MM.1S (cell line): ENCODE data around the gene SELL.

Experiments
- DNase-seq: peaks from one replicate; pipeline ENCODE4 v3.0.0-alpha.2; 2015
- H2AFZ ChIP-seq: fragments of 300-600 bp; sonication (generic); 2 replicates; pipeline ENCODE4 v1.6.0; 2016; ENCODE audit warnings: antibody characterized with exemption, low read length
- H3F3A ChIP-seq: fragments of 300-600 bp; sonication (generic); 2 replicates; pipeline ENCODE4 v1.6.1; 2016; ENCODE audit warnings: mild to moderate bottlenecking, antibody characterized with exemption, low read length, moderate library complexity, mixed read lengths; ENCODE audit not compliant: insufficient read depth
- H3K27ac ChIP-seq: fragments of 300-600 bp; sonication (generic); 2 replicates; pipeline ENCODE4 v1.5.1; 2016; ENCODE audit warnings: mild to moderate bottlenecking, low read length
- H3K27me3 ChIP-seq: fragments of 300-600 bp; sonication (generic); replicated peaks from 2 replicates; pipeline ENCODE4 v1.6.0; 2016; ENCODE audit warnings: low read length; ENCODE audit not compliant: insufficient read depth
- H3K36me3 ChIP-seq: fragments of 300-600 bp; sonication (generic); replicated peaks from 2 replicates; pipeline ENCODE4 v1.6.1; 2016; ENCODE audit warnings: mild to moderate bottlenecking, low read length, mixed read lengths; ENCODE audit not compliant: insufficient read depth
- H3K4me1 ChIP-seq: fragments of 300-600 bp; sonication (generic); 2 replicates; pipeline ENCODE4 v1.6.1; 2016; ENCODE audit warnings: low read length, mixed read lengths
- H3K4me2 ChIP-seq: fragments of 300-600 bp; sonication (generic); 2 replicates; pipeline ENCODE4 v1.6.0; 2016; ENCODE audit warnings: low read depth, low read length
- H3K4me3 ChIP-seq: fragments of 300-600 bp; sonication (generic); 2 replicates; pipeline ENCODE4 v1.5.1; 2016; ENCODE audit warnings: low read length, mixed read lengths
- H3K79me2 ChIP-seq: fragments of 300-600 bp; sonication (generic); 2 replicates; pipeline ENCODE4 v1.6.1; 2016; ENCODE audit warnings: mixed run types, low read length, mixed read lengths
- H3K9ac ChIP-seq: fragments of 300-600 bp; sonication (generic); 2 replicates; pipeline ENCODE4 v1.6.1; 2016; ENCODE audit warnings: low read length, mixed read lengths
- H3K9me2 ChIP-seq: fragments of 300-600 bp; sonication (generic); replicated peaks from 2 replicates; pipeline ENCODE4 v1.6.1; 2016; ENCODE audit warnings: mild to moderate bottlenecking, low read length, mixed read lengths; ENCODE audit not compliant: insufficient read depth
- H3K9me3 ChIP-seq: fragments of 300-600 bp; sonication (generic); replicated peaks from 2 replicates; pipeline ENCODE4 v1.6.1; 2016; ENCODE audit warnings: mild to moderate bottlenecking, low read length, mixed read lengths; ENCODE audit not compliant: insufficient read depth
- H4K20me1 ChIP-seq: fragments of 300-600 bp; sonication (generic); 2 replicates; pipeline ENCODE4 v1.6.1; 2016; ENCODE audit warnings: mild to moderate bottlenecking, low read length, moderate library complexity, mixed read lengths; ENCODE audit not compliant: insufficient read depth
- CTCF ChIP-seq: fragments of 300-600 bp; sonication (generic); IDR thresholded peaks from 2 replicates; pipeline ENCODE4 v1.5.1; 2016; ENCODE audit warnings: antibody characterized with exemption, low read length, mixed read lengths
- EZH2 ChIP-seq: fragments of 300-600 bp; sonication (generic); optimal IDR thresholded peaks from 2 replicates; pipeline ENCODE3; 2017; ENCODE audit warnings: low read depth, mild to moderate bottlenecking, antibody characterized with exemption, low read length, mixed read lengths
- EZH2phosphoT487 ChIP-seq: fragments of 300-600 bp; sonication (generic); IDR thresholded peaks from 2 replicates; pipeline ENCODE4 v1.6.1; 2018; ENCODE audit warnings: antibody characterized with exemption, low read length

SELL gene

DNA sequence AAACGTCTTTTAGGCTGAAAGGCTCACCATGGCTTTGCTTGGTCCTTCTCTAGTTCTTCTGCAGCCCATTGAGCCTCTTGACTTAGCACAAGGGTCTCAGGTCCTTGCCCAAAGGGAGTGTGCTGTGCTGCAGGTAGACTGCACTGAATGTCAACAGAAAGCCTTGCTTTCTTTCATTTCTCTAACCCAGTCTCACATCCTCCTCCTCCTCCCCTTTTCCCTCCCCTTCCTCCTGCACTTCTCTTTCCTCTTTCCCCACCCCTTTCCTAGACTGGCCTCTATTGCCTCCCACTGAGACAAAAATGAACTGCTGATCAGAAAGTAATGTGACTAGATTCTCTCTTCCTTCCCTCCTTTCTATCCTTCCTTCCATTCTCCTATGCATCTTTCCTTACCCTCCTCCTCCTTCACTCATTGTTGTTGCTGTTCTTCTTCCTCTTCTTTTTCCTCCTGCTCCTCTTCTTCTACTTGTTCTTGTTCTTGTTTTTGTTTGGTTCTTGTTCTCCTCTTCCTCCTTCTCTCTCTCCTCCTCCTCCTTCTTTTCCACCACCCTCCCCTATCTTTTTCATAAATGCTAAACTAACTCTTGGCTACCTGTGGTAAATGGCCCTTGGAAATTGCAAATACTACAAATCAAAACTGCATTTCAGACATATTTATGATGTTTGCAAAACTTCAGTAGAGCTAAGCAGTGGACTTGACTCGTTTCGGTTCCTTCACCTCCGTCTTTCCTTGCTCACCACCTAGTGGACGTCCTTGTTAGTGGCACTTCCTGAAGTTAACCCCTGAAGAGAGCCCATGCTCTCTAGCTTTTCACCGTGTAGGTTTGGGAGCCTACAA, at the start of gene SELL:
TSS of gene SELL (minus strand) at position 152 of the 840 bp plus-strand sequence. CDS start at position 30, 122 bp downstream.
- Histone ChIP-seq H3K4me1 (peaks cover 3% of the 10 kb centered on the region; the same call in 1 of the 2 replicates), H3K27ac (peak within 1 kb of the TSS; percentile 25; the same call in 1 of the 2 replicates), H4K20me1 (no peaks in the 10 kb centered on the region), H3K36me3 (no peaks in the 10 kb centered on the region), H3K79me2 (no peaks in the 10 kb centered on the region), H3F3A (peaks cover 12% of the 10 kb centered on the region), H3K27me3 (no peaks in the 10 kb centered on the region), H3K9me2 (no peaks in the 10 kb centered on the region), H3K4me2 (peak within 1 kb of the TSS; percentile 81), H3K4me3 (peak within 1 kb of the TSS; percentile 60), H2AFZ (peak within 1 kb of the TSS; percentile 93), H3K9ac (peak within 1 kb of the TSS; percentile 21; the same call in 1 of the 2 replicates), H3K9me3 (no peaks in the 10 kb centered on the region)
- peak; percentile 90 for DNase-seq
- TF ChIP-seq CTCF (peak; percentile 95), EZH2 (no peak)

DNA sequence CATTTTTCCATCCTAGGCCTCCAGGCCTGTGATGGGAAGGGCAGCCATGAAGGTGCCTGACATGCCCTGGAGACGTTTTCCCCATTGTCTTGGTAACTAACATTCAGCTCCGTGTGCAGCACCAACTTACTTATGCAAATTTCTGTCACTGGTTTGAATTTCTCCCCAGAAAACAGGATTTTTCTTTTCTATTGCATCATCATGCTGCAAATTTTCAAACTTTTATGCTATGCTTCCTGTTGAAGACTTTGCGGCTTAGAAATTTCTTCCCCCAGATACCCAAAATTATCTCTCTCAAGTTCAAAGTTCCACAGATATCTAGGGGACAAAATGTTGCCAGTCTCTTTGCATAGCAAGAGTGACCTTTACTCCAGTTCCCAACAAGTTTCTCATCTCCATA, 47.6 kb upstream of the SELL start:
- Histone ChIP-seq H3K9me3 (no peaks in the 10 kb centered on the region), H3F3A (no peaks in the 10 kb centered on the region), H3K4me1 (no peaks in the 10 kb centered on the region), H3K36me3 (no peaks in the 10 kb centered on the region), H4K20me1 (no peaks in the 10 kb centered on the region; the same call in 1 of the 2 replicates), H3K27ac (no peak overlapping the region), H3K4me3 (no peak overlapping the region), H3K4me2 (no peak overlapping the region), H3K27me3 (no peaks in the 10 kb centered on the region), H3K9ac (no peak overlapping the region), H2AFZ (no peak overlapping the region), H3K79me2 (no peaks in the 10 kb centered on the region), H3K9me2 (no peaks in the 10 kb centered on the region)
- TF ChIP-seq EZH2phosphoT487, result no peak
- TF ChIP-seq EZH2, result no peak
- no peak for TF ChIP-seq CTCF
- no peak for DNase-seq

DNA sequence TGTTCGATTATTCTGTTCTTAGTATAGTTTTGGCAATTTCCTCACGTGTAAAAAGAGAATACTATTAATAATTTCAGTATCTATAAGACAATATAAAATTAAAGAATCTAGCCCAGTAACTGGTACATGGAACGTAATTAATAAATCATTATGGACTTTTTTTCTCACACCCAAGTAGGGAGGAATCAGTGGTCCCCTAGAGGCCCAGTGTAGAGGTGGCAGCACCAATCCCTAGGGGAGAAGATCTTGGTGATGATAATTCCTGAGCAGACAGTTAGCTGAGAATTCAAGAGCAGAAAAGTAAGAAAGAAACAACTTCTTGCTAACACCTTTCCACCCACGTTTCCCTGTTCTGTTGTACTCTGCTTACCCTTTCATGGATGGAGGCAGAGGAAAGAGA, 42.1 kb upstream of the SELL start:
- DNase-seq, result no peak
- Histone ChIP-seq H3K36me3 (no peaks in the 10 kb centered on the region), H3K4me2 (no peak overlapping the region), H3K27ac (no peak overlapping the region), H3K4me1 (no peaks in the 10 kb centered on the region), H3K9me2 (no peaks in the 10 kb centered on the region), H2AFZ (no peak overlapping the region), H4K20me1 (no peaks in the 10 kb centered on the region), H3K4me3 (no peak overlapping the region), H3K27me3 (no peaks in the 10 kb centered on the region), H3F3A (no peaks in the 10 kb centered on the region), H3K9ac (no peak overlapping the region), H3K9me3 (no peaks in the 10 kb centered on the region), H3K79me2 (no peaks in the 10 kb centered on the region)
- TF ChIP-seq EZH2phosphoT487, result no peak
- TF ChIP-seq CTCF, result no peak
- TF ChIP-seq EZH2, result no peak
